MCF 10A (cell line): ENCODE measurements around the gene AKAP7. TPM values are rescaled to one million over a fixed set of nuclear protein-coding genes. Genes with fewer than 3 reads are reported as not detected.

Experiments used
- BruUV-seq: library from RNA; stranded (reverse); fragments of 400-500 nt; replicated peaks from 2 replicates; lab custom pipeline; 2021; lab: Mats Ljungman, UMichigan
- CTCF ChIA-PET: fragments of 300-600 bp; sonication (Branson Sonifier 250); formaldehyde crosslinking; extraction: SDS; loops from one replicate; lab custom pipeline; 2021; ENCODE audit warnings: antibody characterized with exemption, inconsistent platforms; lab: Yijun Ruan, JAX
- POLR2A ChIA-PET: fragments of 300-600, 350-650 bp; sonication (Branson Sonifier 250); formaldehyde crosslinking; extraction: SDS; loops from one replicate; lab custom pipeline; 2020; ENCODE audit warnings: antibody characterized with exemption, inconsistent platforms; lab: Yijun Ruan, JAX
- DNase-seq: peaks from one replicate; pipeline ENCODE4 v3.0.0-alpha.2; 2018; ENCODE audit not compliant: unreplicated experiment
- H3K27ac Mint-ChIP-seq: one replicate; pipeline ENCODE4 v1.8.0; 2022; ENCODE audit warnings: mild to moderate bottlenecking, low read depth, mixed read lengths; ENCODE audit not compliant: unreplicated experiment
- H3K27me3 Mint-ChIP-seq: one replicate; pipeline ENCODE4 v1.8.0; 2022; ENCODE audit warnings: mixed read lengths; ENCODE audit not compliant: insufficient read depth, unreplicated experiment
- H3K36me3 Mint-ChIP-seq: one replicate; pipeline ENCODE4 v1.8.0; 2022; ENCODE audit warnings: mild to moderate bottlenecking, moderate library complexity, mixed read lengths; ENCODE audit not compliant: insufficient read depth, unreplicated experiment
- H3K4me1 Mint-ChIP-seq: one replicate; pipeline ENCODE4 v1.8.0; 2022; ENCODE audit warnings: mixed read lengths; ENCODE audit not compliant: insufficient read depth, unreplicated experiment
- H3K4me3 Mint-ChIP-seq: one replicate; pipeline ENCODE4 v1.8.0; 2022; ENCODE audit warnings: mild to moderate bottlenecking, moderate library complexity, mixed read lengths; ENCODE audit not compliant: unreplicated experiment
- H3K9me3 Mint-ChIP-seq: one replicate; pipeline ENCODE4 v1.8.0; 2022; ENCODE audit warnings: mixed read lengths; ENCODE audit not compliant: unreplicated experiment
- intact Hi-C: fragments of 100-400 bp; cut with micrococcal nuclease; formaldehyde crosslinking; loops from 2 replicates; pipeline ENCODE4 v1.14.1; 2022
- total RNA-seq: library from RNA; stranded (reverse); gene quantifications from 2 replicates; pipeline ENCODE4 v1.2.3, GENCODE V29; 2022
- TF ChIP-seq, protein P1 (sequence below): fragments of 200-600 bp; IDR thresholded peaks from one replicate; pipeline ENCODE4 v1.8.0; 2022; ENCODE audit warnings: antibody characterized with exemption, mild to moderate bottlenecking; ENCODE audit not compliant: unreplicated experiment

Gene AKAP7
- total RNA-seq, 1 experiment from 2014 or later = 5.6 TPM

DNA sequence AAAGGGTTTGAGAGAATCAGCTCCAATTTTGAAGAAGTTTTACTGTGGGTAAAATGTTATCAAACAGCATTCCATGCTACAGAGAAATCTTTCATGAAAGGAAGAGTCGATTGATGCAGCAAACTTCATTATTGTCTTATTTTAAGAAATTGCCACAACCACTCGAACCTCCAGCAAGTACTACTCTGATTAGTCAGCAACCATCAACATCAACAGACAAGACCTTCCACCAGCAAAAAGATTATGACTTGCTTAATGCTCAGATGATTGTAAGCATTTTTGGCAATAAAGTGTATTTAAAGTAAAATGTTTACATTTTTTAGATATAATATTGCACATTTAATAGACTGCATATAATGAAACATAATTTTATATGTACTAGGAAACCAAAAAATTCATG lies 87.5 kb downstream of the AKAP7 start:
- no peaks in the 10 kb centered on the region for H3K9me3 Mint-ChIP-seq
- H3K27ac Mint-ChIP-seq = no peak overlapping the region
- peaks cover 4% of the 10 kb centered on the region for H3K36me3 Mint-ChIP-seq
- ChIA-PET CTCF (interaction anchor here (0.8 kb wide), 1 partner anchor 297 kb away, joined by 3 read pairs; no protein-coding TSS in a partner anchor), POLR2A (interaction anchor here (0.6 kb wide), 1 partner anchor 192 kb away, joined by 3 read pairs; no protein-coding TSS in a partner anchor)
- no peaks in the 10 kb centered on the region for H3K4me1 Mint-ChIP-seq
- TF ChIP-seq, protein P1, sequence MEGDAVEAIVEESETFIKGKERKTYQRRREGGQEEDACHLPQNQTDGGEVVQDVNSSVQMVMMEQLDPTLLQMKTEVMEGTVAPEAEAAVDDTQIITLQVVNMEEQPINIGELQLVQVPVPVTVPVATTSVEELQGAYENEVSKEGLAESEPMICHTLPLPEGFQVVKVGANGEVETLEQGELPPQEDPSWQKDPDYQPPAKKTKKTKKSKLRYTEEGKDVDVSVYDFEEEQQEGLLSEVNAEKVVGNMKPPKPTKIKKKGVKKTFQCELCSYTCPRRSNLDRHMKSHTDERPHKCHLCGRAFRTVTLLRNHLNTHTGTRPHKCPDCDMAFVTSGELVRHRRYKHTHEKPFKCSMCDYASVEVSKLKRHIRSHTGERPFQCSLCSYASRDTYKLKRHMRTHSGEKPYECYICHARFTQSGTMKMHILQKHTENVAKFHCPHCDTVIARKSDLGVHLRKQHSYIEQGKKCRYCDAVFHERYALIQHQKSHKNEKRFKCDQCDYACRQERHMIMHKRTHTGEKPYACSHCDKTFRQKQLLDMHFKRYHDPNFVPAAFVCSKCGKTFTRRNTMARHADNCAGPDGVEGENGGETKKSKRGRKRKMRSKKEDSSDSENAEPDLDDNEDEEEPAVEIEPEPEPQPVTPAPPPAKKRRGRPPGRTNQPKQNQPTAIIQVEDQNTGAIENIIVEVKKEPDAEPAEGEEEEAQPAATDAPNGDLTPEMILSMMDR = no peak
- DNase-seq = no peak
- no TSS peak for BruUV-seq
- intact Hi-C loops = no loop called here
- no peak overlapping the region for H3K4me3 Mint-ChIP-seq
- H3K27me3 Mint-ChIP-seq = no peaks in the 10 kb centered on the region

DNA sequence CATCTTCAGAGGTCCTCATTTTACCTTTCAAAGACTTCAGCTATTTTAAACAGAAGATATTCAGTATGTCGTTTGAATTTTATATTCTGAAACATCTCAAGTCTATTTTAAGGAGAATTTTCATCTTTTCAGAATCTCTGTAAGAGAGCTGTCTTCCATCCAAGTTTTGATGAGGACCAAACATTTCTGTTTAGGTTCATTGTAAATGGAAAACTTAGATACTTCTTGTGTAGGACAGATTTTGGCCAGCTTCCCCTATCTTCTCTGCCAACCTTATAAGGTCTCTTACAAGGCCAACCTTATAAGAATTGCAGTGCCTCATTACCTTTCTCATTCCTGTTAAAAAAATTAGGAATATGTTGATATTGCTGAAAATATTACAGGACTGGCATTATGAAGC lies 88.1 kb downstream of the AKAP7 start:
- POLR2A ChIA-PET = no interaction called here
- BruUV-seq = no TSS peak

DNA sequence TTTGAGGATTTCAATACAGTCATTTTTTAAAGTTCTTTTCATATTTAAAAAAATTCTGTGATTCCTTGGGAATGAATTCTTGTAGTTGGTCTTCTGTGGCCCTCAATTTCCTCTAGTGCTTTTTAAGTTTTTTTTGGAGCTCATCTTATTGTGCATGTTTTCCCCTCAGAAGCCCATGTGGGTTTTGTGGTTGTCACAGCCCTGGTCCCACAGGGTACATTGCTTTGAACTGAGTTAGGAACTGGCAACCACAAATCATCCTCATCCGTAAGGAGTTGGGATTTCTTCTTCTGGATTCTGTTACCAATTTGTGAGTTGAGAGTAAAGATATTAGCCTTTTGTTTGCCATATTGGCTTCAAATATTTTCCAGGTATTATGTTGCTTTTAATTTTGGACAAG lies 89.9 kb downstream of the AKAP7 start:
- TF ChIP-seq, protein P1 = no peak
- Mint-ChIP-seq H3K27ac (no peak overlapping the region), H3K4me3 (no peak overlapping the region), H3K4me1 (no peaks in the 10 kb centered on the region), H3K36me3 (peaks cover 4% of the 10 kb centered on the region), H3K9me3 (no peaks in the 10 kb centered on the region), H3K27me3 (no peaks in the 10 kb centered on the region)
- CTCF ChIA-PET = interaction anchor here (0.7 kb wide), 1 partner anchor 17 kb away, joined by 3 read pairs; no protein-coding TSS in a partner anchor
- no TSS peak for BruUV-seq
- intact Hi-C loops = no loop called here
- no peak for DNase-seq
- POLR2A ChIA-PET = no interaction called here

More for the DNA sequence above, 88.1 kb downstream of the AKAP7 start:
- H3K4me1 Mint-ChIP-seq = no peaks in the 10 kb centered on the region
- no peak overlapping the region for H3K27ac Mint-ChIP-seq
- no peaks in the 10 kb centered on the region for H3K9me3 Mint-ChIP-seq
- no peak overlapping the region for H3K4me3 Mint-ChIP-seq
- peaks cover 4% of the 10 kb centered on the region for H3K36me3 Mint-ChIP-seq
- no peak for DNase-seq
- TF ChIP-seq, protein P1 = no peak
- intact Hi-C loops = no loop called here
- no peaks in the 10 kb centered on the region for H3K27me3 Mint-ChIP-seq
- CTCF ChIA-PET = no interaction called here

DNA sequence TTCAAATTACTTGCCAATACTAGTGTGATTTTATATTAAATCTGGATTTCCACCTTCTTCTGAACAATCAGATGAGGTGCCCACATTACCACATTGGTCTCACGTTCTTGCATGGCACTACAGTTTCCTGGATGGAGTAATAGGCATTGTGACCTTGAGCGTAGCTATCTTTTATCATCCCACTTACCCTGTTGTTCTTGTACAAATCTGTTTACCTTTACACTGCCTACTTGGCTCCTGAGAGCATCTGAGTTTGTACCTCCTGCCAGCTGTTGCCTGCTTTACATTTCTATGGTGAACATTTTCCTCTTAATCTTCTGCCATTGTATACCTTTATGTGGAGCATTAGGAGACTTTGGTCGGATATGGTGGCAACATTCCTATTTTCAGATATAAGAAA lies 90.7 kb downstream of the AKAP7 start:
- ChIA-PET CTCF (interaction anchor here (1.6 kb wide), 1 partner anchor 308 kb away, joined by 5 read pairs; no protein-coding TSS in a partner anchor), POLR2A (no interaction called here)
- Mint-ChIP-seq H3K4me3 (no peak overlapping the region), H3K4me1 (peaks cover 2% of the 10 kb centered on the region), H3K36me3 (peaks cover 4% of the 10 kb centered on the region), H3K27ac (no peak overlapping the region), H3K9me3 (no peaks in the 10 kb centered on the region), H3K27me3 (no peaks in the 10 kb centered on the region)
- intact Hi-C loops = no loop called here
- TF ChIP-seq, protein P1 = no peak
- BruUV-seq = no TSS peak
- no peak for DNase-seq
